ENCODE results near the gene SURF1.
"Not testable (repeated sequence)": the region's sequence is repeated elsewhere in the genome, so short reads cannot be mapped to it uniquely, and the experiment has no call there.

SURF1 gene

DNA sequence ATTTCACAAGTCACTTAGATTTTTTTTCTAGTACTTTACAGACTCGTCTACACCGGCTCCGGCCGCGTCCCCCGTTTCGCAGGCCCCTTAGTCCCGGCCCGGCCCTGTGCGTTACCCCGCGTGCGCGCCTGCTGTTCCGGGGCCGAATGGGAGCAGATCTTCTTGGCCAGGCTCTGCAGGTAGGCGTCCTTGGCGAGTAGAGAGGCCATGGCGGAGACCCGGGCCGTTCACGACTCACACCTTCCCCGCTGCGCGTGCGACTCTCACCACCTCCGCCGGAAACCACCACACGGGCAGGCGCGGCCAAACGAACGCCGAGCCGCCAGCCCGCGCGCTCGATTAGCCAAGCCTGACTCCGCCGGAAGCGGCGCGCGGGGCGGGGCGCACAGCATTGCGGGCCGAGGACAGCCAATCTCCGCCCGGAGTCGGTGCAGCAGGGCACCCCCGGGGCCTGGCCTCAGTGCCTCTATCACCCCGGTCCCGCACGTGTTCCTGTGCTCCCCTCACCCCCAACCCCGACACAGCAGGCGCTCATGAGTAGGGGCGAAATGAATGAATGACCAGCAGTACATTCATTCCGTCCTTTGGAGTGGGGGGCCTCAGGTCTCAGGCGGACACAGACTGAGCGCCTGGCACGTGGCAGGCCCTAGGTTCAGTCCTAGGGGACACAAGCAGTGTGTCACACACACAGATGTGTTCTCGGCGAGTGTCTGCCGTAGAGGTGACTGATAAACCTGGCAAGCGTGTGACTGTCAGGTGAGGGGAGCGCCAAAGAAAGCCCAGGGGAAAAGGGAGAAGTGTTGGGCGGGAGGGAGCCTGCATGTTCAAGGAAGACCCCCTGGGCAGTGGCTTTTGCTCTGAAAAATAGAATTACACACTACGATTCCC lies 20.1 kb downstream of the SURF1 start, which contains the start of gene SURF6:
Gene SURF6, minus strand, starts transcription at position 265 of the 888 bp plus-strand sequence. Its CDS starts 56 bp downstream, at position 209.
- Histone ChIP-seq H3K4me3 (ENCODE audit: severe bottlenecking) (peak within 1 kb of the TSS; percentile 73), H3K4me1 (ENCODE audit: insufficient read depth, poor library complexity, severe bottlenecking) (no peaks in the 10 kb centered on the region), H3K36me3 (ENCODE audit: low read depth) (peaks cover 54% of the 10 kb centered on the region), H3K27me3 (ENCODE audit: insufficient read depth, poor library complexity, severe bottlenecking) (no peaks in the 10 kb centered on the region), H3K9me3 (ENCODE audit: severe bottlenecking) (no peaks in the 10 kb centered on the region), H3K27ac (ENCODE audit: poor library complexity, severe bottlenecking) (peak within 1 kb of the TSS; percentile 38)
- no peak for TF ChIP-seq CTCF (IDR thresholded peaks at IDR 0.05; ENCODE audit: poor library complexity, severe bottlenecking)
- ATAC-seq (ENCODE audit: low read depth) = peak; percentile 90
- DNase-seq (ENCODE audit: low spot score) = peak; percentile 91

- DNase-seq (ENCODE audit: low spot score) = peak; percentile 7
- H3K27me3 ChIP-seq (ENCODE audit: insufficient read depth, poor library complexity, severe bottlenecking); H3K4me1 ChIP-seq (ENCODE audit: insufficient read depth, poor library complexity, severe bottlenecking); ATAC-seq (ENCODE audit: low read depth); H3K9me3 ChIP-seq (ENCODE audit: severe bottlenecking): not testable (repeated sequence)
- H3K4me3 ChIP-seq (ENCODE audit: severe bottlenecking) = peak overlapping the region; percentile 73
- peaks cover 55% of the 10 kb centered on the region for H3K36me3 ChIP-seq (ENCODE audit: low read depth)
- peak overlapping the region; percentile 38 for H3K27ac ChIP-seq (ENCODE audit: poor library complexity, severe bottlenecking)
Observed at GRCh38 chr9:133334888-133335287, 21.4 kb downstream of the SURF1 start.

DNA sequence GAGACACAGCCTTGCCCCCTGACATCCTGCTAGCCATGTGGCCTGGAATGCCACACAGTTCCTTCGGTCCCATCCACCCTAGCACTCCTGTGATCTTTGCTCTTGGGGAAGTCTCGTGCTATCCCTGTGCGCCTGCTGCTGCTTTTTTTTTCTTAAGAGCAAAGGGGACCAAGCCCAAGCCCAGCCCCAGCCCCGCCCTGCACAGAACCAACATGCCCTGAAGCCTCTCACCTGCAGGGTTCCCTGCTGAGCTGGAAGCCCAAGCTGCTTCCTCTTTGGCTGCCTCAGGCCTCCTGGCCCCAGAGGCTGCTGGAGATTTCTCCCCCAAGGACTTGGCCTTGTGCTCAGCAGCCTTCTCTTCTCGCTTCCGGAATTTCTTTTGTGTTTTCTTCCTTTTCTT lies 22.1 kb downstream of the SURF1 start:
- Histone ChIP-seq H3K27ac (ENCODE audit: poor library complexity, severe bottlenecking) (no peak overlapping the region), H3K36me3 (ENCODE audit: low read depth) (peaks cover 48% of the 10 kb centered on the region), H3K4me1 (ENCODE audit: insufficient read depth, poor library complexity, severe bottlenecking) (no peaks in the 10 kb centered on the region), H3K4me3 (ENCODE audit: severe bottlenecking) (no peak overlapping the region), H3K27me3 (ENCODE audit: insufficient read depth, poor library complexity, severe bottlenecking) (no peaks in the 10 kb centered on the region), H3K9me3 (ENCODE audit: severe bottlenecking) (no peaks in the 10 kb centered on the region)
- TF ChIP-seq CTCF (IDR thresholded peaks at IDR 0.05; ENCODE audit: poor library complexity, severe bottlenecking) = no peak
- DNase-seq (ENCODE audit: low spot score) (peak; percentile 23), ATAC-seq (ENCODE audit: low read depth) (no peak)

DNA sequence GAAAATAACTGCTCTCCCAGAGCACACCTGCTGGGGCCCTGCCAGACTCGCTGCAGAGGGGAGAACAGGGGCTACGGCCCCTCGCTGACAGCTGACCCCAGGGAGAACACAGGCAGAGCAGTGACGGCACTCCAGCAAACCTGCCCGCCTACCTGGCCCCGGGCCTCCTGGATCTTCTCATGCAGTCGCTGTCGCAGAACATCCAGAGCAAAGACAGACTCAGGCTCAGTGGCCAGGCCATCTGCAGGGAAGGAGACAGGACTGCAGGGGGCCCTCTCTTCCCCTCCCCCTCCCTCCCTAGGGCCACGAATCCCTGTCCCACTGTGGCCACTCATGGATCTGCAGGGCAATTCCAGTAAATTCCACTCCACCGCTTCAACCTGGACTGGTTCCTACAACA lies 22.7 kb downstream of the SURF1 start:
- no peak for TF ChIP-seq CTCF (IDR thresholded peaks at IDR 0.05; ENCODE audit: poor library complexity, severe bottlenecking)
- DNase-seq (ENCODE audit: low spot score) (peak; percentile 37), ATAC-seq (ENCODE audit: low read depth) (no peak)
- Histone ChIP-seq H3K9me3 (ENCODE audit: severe bottlenecking) (no peaks in the 10 kb centered on the region), H3K27me3 (ENCODE audit: insufficient read depth, poor library complexity, severe bottlenecking) (no peaks in the 10 kb centered on the region), H3K36me3 (ENCODE audit: low read depth) (peaks cover 44% of the 10 kb centered on the region), H3K27ac (ENCODE audit: poor library complexity, severe bottlenecking) (no peak overlapping the region), H3K4me1 (ENCODE audit: insufficient read depth, poor library complexity, severe bottlenecking) (no peaks in the 10 kb centered on the region), H3K4me3 (ENCODE audit: severe bottlenecking) (no peak overlapping the region)

DNA sequence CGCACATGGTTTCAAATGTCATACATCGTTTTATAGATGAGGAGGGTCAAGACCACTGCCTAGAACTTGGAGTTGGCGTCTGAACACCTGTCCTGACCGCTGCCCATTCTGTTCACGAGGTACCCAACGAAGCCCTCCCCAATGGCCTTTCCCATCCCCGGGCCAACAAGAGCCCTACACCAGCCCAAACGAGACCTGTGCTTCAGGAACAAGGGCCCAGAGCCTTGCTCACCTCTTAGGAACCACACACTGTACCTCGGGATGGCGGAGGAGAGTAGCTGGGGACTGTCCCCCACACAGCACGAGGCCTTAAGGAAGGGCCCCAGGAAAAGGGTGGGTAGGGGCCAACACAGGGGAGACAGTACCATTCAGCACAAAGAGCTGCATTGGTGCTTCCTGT lies 23.3 kb downstream of the SURF1 start:
- H3K36me3 ChIP-seq (ENCODE audit: low read depth) = peaks cover 44% of the 10 kb centered on the region

More for the DNA sequence above, 23.3 kb downstream of the SURF1 start:
- Histone ChIP-seq H3K9me3 (ENCODE audit: severe bottlenecking) (no peaks in the 10 kb centered on the region), H3K27me3 (ENCODE audit: insufficient read depth, poor library complexity, severe bottlenecking) (no peaks in the 10 kb centered on the region), H3K27ac (ENCODE audit: poor library complexity, severe bottlenecking) (no peak overlapping the region), H3K4me3 (ENCODE audit: severe bottlenecking) (no peak overlapping the region), H3K4me1 (ENCODE audit: insufficient read depth, poor library complexity, severe bottlenecking) (no peaks in the 10 kb centered on the region)
- TF ChIP-seq CTCF (IDR thresholded peaks at IDR 0.05; ENCODE audit: poor library complexity, severe bottlenecking) = no peak
- ATAC-seq (ENCODE audit: low read depth) (no peak), DNase-seq (ENCODE audit: low spot score) (no peak)
